Inflammatory macrophage (primary cell): ENCODE results near the gene DCP2.
A peak's percentile ranks its signal among the peaks of the same experiment; 100 is the strongest.

Experiments used
- DNase-seq, 2 donors: peaks; one replicate each; pipeline ENCODE4 v3.0.0-alpha.2; 2020 to 2022

The DCP2 gene

DNA sequence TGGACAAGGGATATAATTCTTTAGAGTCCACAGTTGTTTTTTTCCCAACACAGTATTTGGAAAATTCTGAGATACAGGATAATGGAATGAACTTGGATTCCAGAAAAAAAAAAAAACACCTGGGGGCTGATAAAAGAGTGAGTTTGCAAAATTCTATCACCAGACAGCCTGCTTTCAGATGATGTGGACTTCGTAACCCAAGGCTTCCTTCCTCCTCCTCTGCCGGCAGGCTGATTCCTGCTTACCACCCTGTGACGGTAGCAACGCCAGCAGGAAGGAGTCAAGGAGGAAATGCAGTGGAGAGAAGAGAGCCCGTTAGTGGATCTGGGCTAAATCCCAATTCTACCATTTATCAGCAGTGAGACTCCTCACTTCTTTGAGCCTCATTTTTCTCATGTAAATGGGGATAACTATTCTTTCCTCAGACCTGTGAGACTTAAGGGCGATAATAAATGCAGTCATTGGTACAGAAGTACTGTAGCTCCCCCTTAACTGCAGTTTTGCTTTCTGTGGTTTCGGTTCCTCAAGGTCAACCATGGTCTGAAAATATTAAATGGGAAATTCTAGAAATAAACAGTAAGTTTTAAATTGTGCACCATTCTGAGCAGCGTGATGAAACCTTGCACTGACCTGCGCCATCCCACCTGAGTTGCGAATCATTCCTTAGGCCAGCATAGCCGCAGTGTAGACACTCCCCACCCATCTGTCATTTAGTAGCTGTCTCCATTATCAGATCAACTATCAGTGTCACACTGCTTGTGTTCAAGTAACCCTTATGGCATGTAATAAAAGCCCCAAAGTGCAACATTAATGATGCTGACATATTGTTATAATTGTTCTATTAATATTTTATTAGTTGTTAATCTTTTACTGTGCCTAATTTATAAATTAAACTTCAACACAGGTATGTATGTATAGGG is 71.4 kb downstream of the DCP2 start:
- peak; percentile 59 to 62 for DNase-seq

GRCh38 chr5:113048931-113049330 is 72.3 kb downstream of the DCP2 start:
- DNase-seq: no peak

- DNase-seq: peak; percentile 13
These were observed 74.3 kb downstream of the DCP2 start for GRCh38 chr5:113050721-113051382.

GRCh38 chr5:113052041-113052795 is 75.6 kb downstream of the DCP2 start:
- DNase-seq: no peak

DNA sequence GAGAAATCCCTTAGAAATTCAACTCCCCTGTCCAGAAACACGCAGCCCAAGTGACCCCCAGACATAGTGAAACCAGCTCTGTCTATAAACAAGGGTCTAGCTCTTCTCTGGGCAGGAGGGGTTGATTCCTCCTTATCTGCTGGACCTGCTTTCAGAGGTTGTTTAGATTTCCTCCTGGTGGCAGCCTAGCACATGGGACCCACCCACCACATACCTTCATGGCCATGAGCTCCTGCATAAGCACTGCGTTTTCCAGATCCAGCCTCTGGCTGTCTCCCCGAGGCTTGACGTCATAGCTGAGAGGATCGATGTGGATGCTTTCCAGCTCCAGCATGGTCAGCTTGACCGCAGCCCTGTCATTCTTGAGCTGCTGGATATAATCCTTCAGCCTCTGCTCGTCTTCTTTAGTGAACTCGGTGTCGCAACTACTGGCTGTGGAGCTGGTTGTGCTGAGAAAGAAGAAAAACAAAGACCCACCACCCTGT is 77.0 kb downstream of the DCP2 start:
- DNase-seq: no peak

GRCh38 chr5:113054899-113055298 is 78.3 kb downstream of the DCP2 start:
- DNase-seq: no peak

DNA sequence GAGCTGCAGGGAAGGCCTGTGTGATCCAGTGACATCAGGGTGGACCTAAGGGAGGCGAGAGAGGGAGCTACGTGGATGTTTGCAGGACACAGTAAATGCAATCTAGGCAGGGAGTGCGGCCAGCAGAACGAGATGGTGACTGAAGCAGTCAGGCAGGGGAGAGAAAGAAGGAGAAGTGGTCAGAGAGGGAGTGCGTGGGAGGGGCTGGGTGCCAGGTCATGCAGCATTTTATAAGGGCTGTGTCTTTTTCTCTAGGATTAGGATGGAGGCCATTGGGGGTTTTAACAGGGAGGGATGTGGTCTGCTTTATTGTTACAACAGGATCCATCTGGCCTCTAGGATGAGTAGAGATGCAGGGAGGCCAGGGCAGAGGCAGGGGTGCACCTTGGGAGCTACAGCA is 80.4 kb downstream of the DCP2 start:
- DNase-seq: peak; percentile 38 to 42

DNA sequence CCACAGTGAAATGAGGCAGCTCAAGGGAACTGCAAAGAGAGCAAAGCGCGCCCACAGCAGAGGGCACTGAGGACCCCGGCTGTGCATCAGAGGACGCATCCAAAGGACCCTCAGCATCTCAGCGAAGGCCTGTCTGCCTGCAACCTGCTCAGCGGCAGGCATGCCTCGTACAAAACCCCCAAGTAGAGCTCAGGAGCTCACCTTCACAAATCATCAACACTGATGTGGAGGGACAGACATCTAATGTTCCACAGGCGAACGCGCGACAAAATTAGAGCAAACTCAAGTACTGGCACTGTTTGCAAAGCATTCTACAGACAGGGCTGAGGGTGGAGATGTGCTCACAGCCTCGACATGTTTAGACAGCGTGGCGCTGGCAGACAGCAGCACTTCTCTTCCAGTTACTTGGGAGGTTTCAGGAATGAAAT is 81.0 kb downstream of the DCP2 start:
- DNase-seq: no peak

GRCh38 chr5:113058269-113058668 is 81.7 kb downstream of the DCP2 start:
- no peak for DNase-seq

- no peak for DNase-seq
These were observed 82.2 kb downstream of the DCP2 start for GRCh38 chr5:113058706-113059226.

GRCh38 chr5:113059232-113060040 is 82.8 kb downstream of the DCP2 start:
- DNase-seq: no peak

DNA sequence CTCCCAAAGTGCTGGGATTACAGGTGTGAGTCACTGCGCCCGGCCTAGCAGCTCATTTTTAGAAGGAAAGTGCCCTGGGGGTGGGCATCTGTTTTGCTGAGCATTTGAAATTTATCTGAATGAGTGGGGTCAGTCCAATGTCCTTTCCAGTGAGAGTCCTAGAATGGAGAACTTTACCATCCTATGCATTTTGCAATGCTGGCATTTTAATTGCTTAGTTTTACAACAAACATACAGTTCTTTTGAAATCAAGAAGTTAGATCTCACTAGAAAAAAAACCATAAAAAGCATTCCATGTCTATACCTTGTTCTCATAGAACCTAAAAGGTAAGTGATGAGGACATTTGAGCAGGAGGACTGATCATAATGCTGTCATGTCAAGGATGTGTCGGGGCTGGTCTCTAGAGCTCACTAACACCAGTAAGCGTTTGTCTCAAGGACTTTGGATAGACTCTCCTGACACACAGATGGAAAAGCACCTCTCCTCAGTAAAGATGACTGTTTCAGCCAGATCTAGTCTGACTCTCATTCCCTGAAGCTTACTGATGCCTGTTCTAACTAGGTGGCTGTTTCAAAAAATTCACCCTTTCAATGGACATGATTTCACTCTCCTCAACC is 83.9 kb downstream of the DCP2 start:
- DNase-seq: no peak

GRCh38 chr5:113061846-113062780 is 85.5 kb downstream of the DCP2 start:
- DNase-seq: no peak

- DNase-seq: no peak
These were observed 86.4 kb downstream of the DCP2 start for GRCh38 chr5:113062869-113063508.

GRCh38 chr5:113063927-113064326 is 87.3 kb downstream of the DCP2 start:
- no peak for DNase-seq

DNA sequence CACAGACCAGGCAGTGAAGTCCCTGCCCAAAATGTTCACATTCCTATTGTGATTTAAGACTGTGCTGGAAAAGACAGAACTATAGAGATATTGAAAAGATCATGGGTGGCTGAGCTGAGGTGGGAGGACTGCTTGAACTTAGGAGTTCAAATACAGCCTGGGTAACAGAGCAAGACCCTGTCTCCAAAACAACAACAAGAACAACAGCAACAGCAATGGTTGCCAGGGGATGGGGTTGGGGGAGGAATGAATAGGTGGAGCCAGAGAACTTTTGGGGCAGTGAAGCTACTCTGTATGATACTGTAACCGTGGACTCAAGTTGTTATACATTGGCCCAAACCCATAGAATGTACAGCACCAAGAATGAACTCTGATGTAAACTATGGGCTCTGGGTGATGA is 88.2 kb downstream of the DCP2 start:
- DNase-seq: no peak

DNA sequence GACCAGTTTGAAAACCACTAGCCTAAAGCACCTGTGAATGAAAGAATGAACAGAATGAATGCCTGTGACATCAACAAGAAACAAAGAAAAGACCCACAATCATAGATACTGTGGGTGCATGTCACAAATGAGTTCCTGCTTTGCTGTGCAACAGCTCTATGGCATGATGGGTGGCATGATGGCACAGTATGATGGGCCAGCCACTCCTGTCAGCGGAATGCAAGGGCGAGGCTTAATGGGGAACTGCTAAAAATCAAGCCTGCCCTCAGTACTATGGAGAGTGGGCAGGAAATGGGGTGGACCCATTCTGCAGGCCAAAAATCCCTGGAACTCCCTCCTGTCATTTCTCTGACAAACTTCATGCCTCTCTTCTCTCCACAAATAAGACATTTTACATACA is 89.0 kb downstream of the DCP2 start:
- DNase-seq: no peak

DNA sequence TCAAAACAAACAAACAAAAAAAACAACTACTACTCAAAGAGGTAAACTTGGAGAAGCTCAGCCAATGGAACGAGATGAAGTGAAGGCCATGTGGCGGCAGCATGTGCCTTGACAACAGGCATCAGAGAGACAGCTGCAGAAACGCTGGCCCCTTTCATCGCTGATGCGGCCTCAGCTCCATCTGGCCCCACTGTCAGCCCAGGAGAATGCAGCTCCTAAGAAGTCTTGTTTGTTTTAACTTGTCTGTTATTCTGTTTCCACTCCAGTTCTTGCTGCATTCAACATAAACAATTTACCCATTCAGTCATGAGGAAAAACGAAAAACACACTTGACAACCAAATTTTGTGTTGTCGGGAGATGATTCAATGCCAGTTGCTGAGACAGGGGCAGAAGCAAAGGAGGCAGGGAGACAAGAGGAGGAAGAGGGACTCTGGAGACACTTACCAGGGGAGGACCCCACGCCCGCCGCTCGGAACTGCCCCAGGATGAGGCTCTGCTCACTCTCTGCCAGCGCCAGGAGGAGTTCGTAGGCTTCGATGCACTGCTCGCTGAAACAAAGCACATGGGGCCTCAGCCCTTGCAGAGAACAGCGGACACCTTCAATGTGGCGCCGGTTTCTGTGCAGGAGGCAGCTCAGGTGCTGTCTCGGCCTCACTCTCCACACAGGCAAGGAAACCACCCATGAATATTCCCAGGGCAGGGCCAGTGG is 91.2 kb downstream of the DCP2 start:
- DNase-seq: no peak

DNA sequence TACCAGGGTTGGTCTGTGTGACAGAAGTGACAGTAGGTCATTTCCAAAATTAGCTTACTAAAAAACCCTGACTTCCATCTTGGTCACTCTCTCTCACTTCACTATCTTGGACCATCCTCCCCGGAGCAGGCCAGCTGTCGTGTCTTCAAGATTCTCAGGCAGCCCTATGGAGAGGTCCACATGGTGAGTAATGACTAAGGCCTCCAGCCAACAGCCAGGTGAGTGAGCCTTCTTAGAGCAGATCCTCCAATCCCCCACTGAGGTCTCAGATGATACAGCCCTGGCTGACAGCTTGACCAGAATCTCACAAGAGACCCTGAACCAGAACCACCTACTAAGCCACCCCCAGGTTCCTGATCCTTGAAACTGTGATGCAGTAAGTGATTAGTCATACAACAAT is 92.0 kb downstream of the DCP2 start:
- DNase-seq: no peak
